Endothelial cell of umbilical vein (primary cell): ENCODE data around the gene IKZF3. TPM values are rescaled to one million over a fixed set of nuclear protein-coding genes. Genes with fewer than 3 reads are reported as not detected.

Experiments used
- BruUV-seq: library from RNA; stranded (reverse); fragments of 400-500 nt; replicated peaks from 2 replicates; lab custom pipeline; 2021; lab: Mats Ljungman, UMichigan
- CTCF ChIA-PET: fragments of 300-600, 350-600 bp; sonication (Branson Sonifier 250); formaldehyde crosslinking; loops from one replicate; lab custom pipeline; 2021; ENCODE audit warnings: antibody characterized with exemption, inconsistent platforms; lab: Charles Lee
- POLR2A ChIA-PET: fragments of 300-600, 350-600 bp; sonication (Branson Sonifier 250); formaldehyde crosslinking; loops from one replicate; lab custom pipeline; 2021; ENCODE audit warnings: antibody characterized with exemption, inconsistent platforms; lab: Charles Lee
- DNase-seq: peaks from one replicate; pipeline ENCODE4 v3.0.0-alpha.2; 2011; ENCODE audit warnings: low read depth, low spot score
- FAIRE-seq: peaks from 2 replicates; lab custom pipeline; 2011; peaks lifted over from hg19 to GRCh38; lab: Jason Lieb, UNC
- H2AFZ ChIP-seq: 2 replicates; pipeline ENCODE4 v1.6.0; 2012; ENCODE audit warnings: low read depth, low read length, control low read depth, inconsistent platforms
- H3K27ac ChIP-seq: 2 replicates; pipeline ENCODE4 v1.5.1; 2011; ENCODE audit warnings: low read depth, mild to moderate bottlenecking, control low read depth, low read length, moderate library complexity; ENCODE audit not compliant: insufficient read depth
- H3K27me3 ChIP-seq, 2 experiments: 2 replicates each; pipeline versions ENCODE4 v1.6.0 to v1.6.1; 2011; ENCODE audit warnings: low read length in 2 of 2, mixed read lengths in 1 of 2; ENCODE audit not compliant: control insufficient read depth in 2 of 2, insufficient read depth in 2 of 2
- H3K36me3 ChIP-seq, 2 experiments: 2 replicates in 1 of 2; 3 replicates in 1 of 2; pipeline ENCODE4 v1.5.1; 2011; ENCODE audit warnings: low read length in 2 of 2, mild to moderate bottlenecking in 1 of 2, moderate library complexity in 1 of 2; ENCODE audit not compliant: control insufficient read depth in 2 of 2, insufficient read depth in 2 of 2; ENCODE audit errors: extremely low read depth in 1 of 2
- H3K4me1 ChIP-seq: 3 replicates; pipeline ENCODE4 v1.5.1; 2011; ENCODE audit warnings: mild to moderate bottlenecking, low read length; ENCODE audit not compliant: control insufficient read depth, insufficient read depth; ENCODE audit errors: extremely low read depth
- H3K4me2 ChIP-seq: 2 replicates; pipeline ENCODE4 v1.6.1; 2011; ENCODE audit warnings: low read length, control low read depth, mixed read lengths; ENCODE audit not compliant: insufficient read depth
- H3K4me3 ChIP-seq, 3 experiments: fragments of 200-600 bp in 1 of 3; sonication (generic), shearing (Covaris generic) in 1 of 3; replicated peaks in 1 of 3; 2 replicates each; pipeline ENCODE4 v1.5.1; 2011 to 2016; ENCODE audit warnings: control low read depth in 3 of 3, low read length in 3 of 3, mild to moderate bottlenecking in 2 of 3, inconsistent platforms in 1 of 3, low read depth in 1 of 3, moderate library complexity in 1 of 3; ENCODE audit not compliant: insufficient read depth in 1 of 3
- H3K79me2 ChIP-seq: 2 replicates; pipeline ENCODE4 v1.6.0; 2012; ENCODE audit warnings: low read length, inconsistent platforms; ENCODE audit not compliant: control insufficient read depth, insufficient read depth
- H3K9ac ChIP-seq: replicated peaks from 2 replicates; pipeline ENCODE3; 2011; ENCODE audit warnings: low read length, control low read depth; ENCODE audit not compliant: insufficient read depth; ENCODE audit errors: extremely low read depth
- H3K9me1 ChIP-seq: replicated peaks from 3 replicates; pipeline ENCODE4 v1.6.0; 2011; ENCODE audit warnings: mild to moderate bottlenecking, low read length; ENCODE audit not compliant: control insufficient read depth, insufficient read depth; ENCODE audit errors: extremely low read depth
- H3K9me3 ChIP-seq: replicated peaks from 2 replicates; pipeline ENCODE4 v1.5.1; 2012; ENCODE audit warnings: low read length, inconsistent platforms; ENCODE audit not compliant: control insufficient read depth, insufficient read depth
- H4K20me1 ChIP-seq: replicated peaks from 2 replicates; pipeline ENCODE3; 2011; ENCODE audit warnings: mild to moderate bottlenecking, low read length; ENCODE audit not compliant: control insufficient read depth, insufficient read depth; ENCODE audit errors: extremely low read depth
- EZH2 ChIP-seq: IDR thresholded peaks from 2 replicates; pipeline ENCODE4 v1.6.1; 2012; ENCODE audit warnings: borderline replicate concordance, low read depth, mild to moderate bottlenecking, moderate library complexity, low read length, inconsistent platforms; ENCODE audit not compliant: severe bottlenecking
- FOS ChIP-seq: IDR thresholded peaks from 2 replicates; pipeline ENCODE4 v1.6.1; 2011; ENCODE audit warnings: mild to moderate bottlenecking, low read length, moderate library complexity, borderline replicate concordance; ENCODE audit not compliant: insufficient read depth
- GATA2 ChIP-seq: IDR thresholded peaks from 2 replicates; pipeline ENCODE4 v1.7.0; 2011; ENCODE audit warnings: low read depth, mild to moderate bottlenecking, moderate library complexity, mixed read lengths, low read length; ENCODE audit not compliant: insufficient read length, insufficient read depth
- JUN ChIP-seq: IDR thresholded peaks from 2 replicates; pipeline ENCODE4 v1.6.1; 2011; ENCODE audit warnings: borderline replicate concordance, low read depth; ENCODE audit not compliant: insufficient read length, insufficient read depth
- MYC ChIP-seq: IDR thresholded peaks from one replicate; pipeline ENCODE4 v1.6.1; 2011; ENCODE audit warnings: mild to moderate bottlenecking, low read depth, low read length
- POLR2A ChIP-seq: IDR thresholded peaks from 2 replicates; pipeline ENCODE4 v1.6.1; 2012; ENCODE audit warnings: low read depth, mild to moderate bottlenecking, control low read depth, low read length
- POLR2AphosphoS5 ChIP-seq: IDR thresholded peaks from 2 replicates; pipeline ENCODE4 v1.6.1; 2012; ENCODE audit warnings: low read depth, mild to moderate bottlenecking, control low read depth, low read length, moderate library complexity; ENCODE audit not compliant: insufficient read depth
- dilution Hi-C: fragments of 300-500 bp; cut with MboI; formaldehyde crosslinking; loops from one replicate; pipeline ENCODE4 v1.15.0; 2019; ENCODE audit warnings: low sequenced_read_pairs; ENCODE audit not compliant: extremely low pct_ligation_motif_present
- intact Hi-C: fragments of 100-400 bp; cut with micrococcal nuclease; formaldehyde crosslinking; loops from one replicate; pipeline ENCODE4 v1.10.0; 2022
- polyA plus RNA-seq, 4 experiments: library from polyadenylated mRNA; depleted of rRNA in 3 of 4; stranded (reverse) in 3 of 4; unstranded in 1 of 4; fragments of >200 nt; gene quantifications; 2 replicates each; pipeline versions ENCODE4 v1.2.1 to v1.2.3, GENCODE V29; 2011 to 2012; ENCODE audit warnings: missing spikeins in 1 of 4
- total RNA-seq: library from RNA; stranded (reverse); gene quantifications from 2 replicates; pipeline ENCODE4 v1.2.3, GENCODE V29; 2021
- TF ChIP-seq, protein P1 (sequence below): IDR thresholded peaks from 2 replicates; pipeline ENCODE4 v1.6.1; 2011; ENCODE audit not compliant: insufficient read depth, insufficient read length
- TF ChIP-seq, protein P2 (sequence below), 2 donors: IDR thresholded peaks; 1 replicate in 1 of 2; 2 replicates in 1 of 2; pipeline ENCODE4 v1.5.1; 2011; ENCODE audit warnings: low read length in 2 of 2, mild to moderate bottlenecking in 2 of 2, moderate library complexity in 2 of 2, control low read depth in 1 of 2, inconsistent platforms in 1 of 2, low read depth in 1 of 2; ENCODE audit not compliant: insufficient read depth in 1 of 2; ENCODE audit errors: extremely low read depth in 1 of 2

IKZF3 gene
- total and polyA plus RNA-seq, 2 donors (not counting 3 experiments of a cell fraction or from before 2014, with no cell fraction given), result not detected

DNA sequence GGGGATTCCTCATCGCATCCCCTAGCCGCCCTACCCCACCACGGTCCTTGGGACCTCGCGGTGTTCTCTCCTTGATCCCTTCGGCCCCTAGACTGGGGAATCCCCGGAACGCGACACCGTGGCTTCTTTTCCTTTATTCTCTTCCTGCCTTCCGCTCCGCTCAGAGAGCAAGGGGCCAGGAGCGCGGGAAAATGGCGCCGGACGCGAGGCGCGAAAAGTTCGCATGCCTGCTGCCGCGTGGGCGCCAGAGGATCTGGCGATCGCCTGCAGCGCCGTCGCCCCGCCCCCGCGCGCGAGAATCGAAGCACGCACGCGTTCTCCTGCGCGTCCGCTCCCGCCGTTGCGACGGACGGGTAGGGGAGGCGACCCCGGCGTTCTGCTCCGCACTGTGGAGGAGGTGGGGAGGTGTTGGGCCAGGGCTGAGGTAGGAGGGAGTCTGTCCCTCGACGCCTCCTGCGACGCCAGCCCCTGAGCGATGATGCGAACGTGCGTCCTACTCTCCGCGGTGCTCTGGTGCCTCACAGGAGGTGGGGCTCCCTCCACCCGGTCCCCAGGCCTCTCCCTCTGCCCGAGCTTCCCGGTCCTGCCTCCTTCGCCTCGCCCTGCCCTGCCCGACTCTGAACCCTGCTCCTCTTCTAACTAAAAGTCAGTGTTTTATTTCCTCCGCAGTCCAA is 3.9 kb upstream of the IKZF3 start, which contains the start of gene ZPBP2:
TSS of gene ZPBP2 (plus strand) at position 323 of the 674 bp plus-strand sequence. CDS start at position 476, 153 bp downstream.
- no peak within 1 kb of the TSS for H3K9ac ChIP-seq
- no peak for TF ChIP-seq FOS
- TF ChIP-seq, protein P1, sequence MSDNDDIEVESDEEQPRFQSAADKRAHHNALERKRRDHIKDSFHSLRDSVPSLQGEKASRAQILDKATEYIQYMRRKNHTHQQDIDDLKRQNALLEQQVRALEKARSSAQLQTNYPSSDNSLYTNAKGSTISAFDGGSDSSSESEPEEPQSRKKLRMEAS, result no peak
- no peak for TF ChIP-seq JUN
- TF ChIP-seq GATA2, result no peak
- TF ChIP-seq, protein P2, sequence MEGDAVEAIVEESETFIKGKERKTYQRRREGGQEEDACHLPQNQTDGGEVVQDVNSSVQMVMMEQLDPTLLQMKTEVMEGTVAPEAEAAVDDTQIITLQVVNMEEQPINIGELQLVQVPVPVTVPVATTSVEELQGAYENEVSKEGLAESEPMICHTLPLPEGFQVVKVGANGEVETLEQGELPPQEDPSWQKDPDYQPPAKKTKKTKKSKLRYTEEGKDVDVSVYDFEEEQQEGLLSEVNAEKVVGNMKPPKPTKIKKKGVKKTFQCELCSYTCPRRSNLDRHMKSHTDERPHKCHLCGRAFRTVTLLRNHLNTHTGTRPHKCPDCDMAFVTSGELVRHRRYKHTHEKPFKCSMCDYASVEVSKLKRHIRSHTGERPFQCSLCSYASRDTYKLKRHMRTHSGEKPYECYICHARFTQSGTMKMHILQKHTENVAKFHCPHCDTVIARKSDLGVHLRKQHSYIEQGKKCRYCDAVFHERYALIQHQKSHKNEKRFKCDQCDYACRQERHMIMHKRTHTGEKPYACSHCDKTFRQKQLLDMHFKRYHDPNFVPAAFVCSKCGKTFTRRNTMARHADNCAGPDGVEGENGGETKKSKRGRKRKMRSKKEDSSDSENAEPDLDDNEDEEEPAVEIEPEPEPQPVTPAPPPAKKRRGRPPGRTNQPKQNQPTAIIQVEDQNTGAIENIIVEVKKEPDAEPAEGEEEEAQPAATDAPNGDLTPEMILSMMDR (IDR thresholded peaks at IDR 0.05; ENCODE audit: extremely low read depth in 1 of 2, insufficient read depth in 1 of 2, low read depth in 1 of 2, low read length in 2 of 2), result no peak
- TF ChIP-seq POLR2AphosphoS5, result no peak
- no peak for TF ChIP-seq EZH2
- no peak for TF ChIP-seq MYC
- TF ChIP-seq POLR2A, result no peak
- H2AFZ ChIP-seq, result peak within 1 kb of the TSS; percentile 51
- H3K27me3 ChIP-seq, result peaks cover 50 to 64% of the 10 kb centered on the region in 2 experiments
- no peaks in the 10 kb centered on the region for H3K79me2 ChIP-seq
- no TSS peak for BruUV-seq
- H3K4me1 ChIP-seq, result no peaks in the 10 kb centered on the region
- FAIRE-seq (no peak), DNase-seq (no peak)
- H4K20me1 ChIP-seq, result no peaks in the 10 kb centered on the region
- H3K9me3 ChIP-seq, result no peaks in the 10 kb centered on the region
- H3K36me3 ChIP-seq, result no peaks in the 10 kb centered on the region
- ChIA-PET CTCF (no interaction called here), POLR2A (no interaction called here)
- intact Hi-C loops (loop anchor here (10.0 kb wide), 1 partner anchor 83 kb away; no protein-coding TSS in a partner anchor), dilution Hi-C loops (no loop called here)
- H3K4me3 ChIP-seq, result no peak within 1 kb of the TSS
- H3K27ac ChIP-seq, result no peak within 1 kb of the TSS
- H3K4me2 ChIP-seq, result no peak within 1 kb of the TSS
- H3K9me1 ChIP-seq, result no peaks in the 10 kb centered on the region
